Colonic mucosa (tissue), 4 donors: Measurements from ENCODE around the gene DDX18. TPM values are rescaled to one million over a fixed set of nuclear protein-coding genes. Genes with fewer than 3 reads are reported as not detected.
"Not testable (repeated sequence)": the region's sequence is repeated elsewhere in the genome, so short reads cannot be mapped to it uniquely, and the experiment has no call there.

Source experiments
- DNase-seq: peaks from one replicate; pipeline ENCODE4 v3.0.0-alpha.2; 2020
- H3K27ac ChIP-seq: fragments of 200-600 bp; one replicate; pipeline ENCODE4 v1.8.0; 2021
- H3K27me3 ChIP-seq: fragments of 200-600 bp; one replicate; pipeline ENCODE4 v1.8.0; 2021
- H3K36me3 ChIP-seq: fragments of 200-600 bp; one replicate; pipeline ENCODE4 v1.8.0; 2021
- H3K4me1 ChIP-seq: fragments of 200-600 bp; one replicate; pipeline ENCODE4 v1.8.0; 2021; ENCODE audit warnings: mild to moderate bottlenecking
- H3K4me3 ChIP-seq: fragments of 200-600 bp; one replicate; pipeline ENCODE4 v1.8.0; 2021
- H3K9ac ChIP-seq, 2 donors: one replicate each; pipeline ENCODE4 v1.7.0; 2013; ENCODE audit warnings: control low read depth in 2 of 2, low read depth in 2 of 2, low read length in 2 of 2
- H3K9me3 ChIP-seq: fragments of 200-600 bp; one replicate; pipeline ENCODE4 v1.8.0; 2021
- intact Hi-C: fragments of 100-400 bp; cut with DNase I; formaldehyde crosslinking; loops from one replicate; pipeline ENCODE4 v1.14.1; 2022
- total RNA-seq, 2 donors: library from RNA; stranded (reverse); fragmentation: NEBNext Ultra II Directional in 1 of 2; extraction: Animal tissue kit (Norgen Biotek cat#: 25700) in 1 of 2; gene quantifications; one replicate each; pipeline ENCODE4 v1.2.1, GENCODE V29; 2021
- TF ChIP-seq, protein P1 (sequence below): fragments of 200-600 bp; IDR thresholded peaks from one replicate; pipeline ENCODE4 v1.8.0; 2022; ENCODE audit warnings: antibody characterized with exemption, mild to moderate bottlenecking
- donor health status: healthy.
- donor health status: DM: no; HTN: no; CAD: no.
- donor health status: DM: no; HTN: no; CAD: no.

The DDX18 gene
- total RNA-seq, 2 donors from 2014 or later: 42.0 to 63.3 TPM

DNA sequence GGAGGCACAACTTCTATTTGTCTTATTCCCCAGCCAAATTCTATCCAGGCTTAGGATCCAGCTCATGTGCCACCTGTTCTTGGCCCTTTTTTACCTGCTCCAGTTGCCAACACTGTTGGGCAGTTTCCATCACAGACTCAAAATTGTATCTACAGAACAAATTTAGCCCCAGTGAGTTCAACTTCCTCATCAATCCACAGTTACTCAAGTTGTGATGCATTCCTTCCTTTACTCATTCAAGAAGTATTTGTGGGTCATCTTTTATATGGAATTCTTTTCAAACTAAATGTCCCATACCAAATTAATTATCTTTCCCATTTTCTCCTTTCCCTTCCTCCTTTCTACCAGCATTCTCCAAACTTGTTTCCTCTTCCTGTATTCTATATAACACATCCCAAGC lies 12.7 kb upstream of the DDX18 start:
- no peaks in the 10 kb centered on the region for H3K9me3 ChIP-seq
- no peaks in the 10 kb centered on the region for H3K4me1 ChIP-seq
- H3K9ac ChIP-seq: no peak overlapping the region
- no peak overlapping the region for H3K4me3 ChIP-seq
- H3K27ac ChIP-seq: no peak overlapping the region
- H3K36me3 ChIP-seq: no peaks in the 10 kb centered on the region
- no peaks in the 10 kb centered on the region for H3K27me3 ChIP-seq
- DNase-seq: no peak
- intact Hi-C loops: no loop called here
- TF ChIP-seq, protein P1, sequence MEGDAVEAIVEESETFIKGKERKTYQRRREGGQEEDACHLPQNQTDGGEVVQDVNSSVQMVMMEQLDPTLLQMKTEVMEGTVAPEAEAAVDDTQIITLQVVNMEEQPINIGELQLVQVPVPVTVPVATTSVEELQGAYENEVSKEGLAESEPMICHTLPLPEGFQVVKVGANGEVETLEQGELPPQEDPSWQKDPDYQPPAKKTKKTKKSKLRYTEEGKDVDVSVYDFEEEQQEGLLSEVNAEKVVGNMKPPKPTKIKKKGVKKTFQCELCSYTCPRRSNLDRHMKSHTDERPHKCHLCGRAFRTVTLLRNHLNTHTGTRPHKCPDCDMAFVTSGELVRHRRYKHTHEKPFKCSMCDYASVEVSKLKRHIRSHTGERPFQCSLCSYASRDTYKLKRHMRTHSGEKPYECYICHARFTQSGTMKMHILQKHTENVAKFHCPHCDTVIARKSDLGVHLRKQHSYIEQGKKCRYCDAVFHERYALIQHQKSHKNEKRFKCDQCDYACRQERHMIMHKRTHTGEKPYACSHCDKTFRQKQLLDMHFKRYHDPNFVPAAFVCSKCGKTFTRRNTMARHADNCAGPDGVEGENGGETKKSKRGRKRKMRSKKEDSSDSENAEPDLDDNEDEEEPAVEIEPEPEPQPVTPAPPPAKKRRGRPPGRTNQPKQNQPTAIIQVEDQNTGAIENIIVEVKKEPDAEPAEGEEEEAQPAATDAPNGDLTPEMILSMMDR: no peak

DNA sequence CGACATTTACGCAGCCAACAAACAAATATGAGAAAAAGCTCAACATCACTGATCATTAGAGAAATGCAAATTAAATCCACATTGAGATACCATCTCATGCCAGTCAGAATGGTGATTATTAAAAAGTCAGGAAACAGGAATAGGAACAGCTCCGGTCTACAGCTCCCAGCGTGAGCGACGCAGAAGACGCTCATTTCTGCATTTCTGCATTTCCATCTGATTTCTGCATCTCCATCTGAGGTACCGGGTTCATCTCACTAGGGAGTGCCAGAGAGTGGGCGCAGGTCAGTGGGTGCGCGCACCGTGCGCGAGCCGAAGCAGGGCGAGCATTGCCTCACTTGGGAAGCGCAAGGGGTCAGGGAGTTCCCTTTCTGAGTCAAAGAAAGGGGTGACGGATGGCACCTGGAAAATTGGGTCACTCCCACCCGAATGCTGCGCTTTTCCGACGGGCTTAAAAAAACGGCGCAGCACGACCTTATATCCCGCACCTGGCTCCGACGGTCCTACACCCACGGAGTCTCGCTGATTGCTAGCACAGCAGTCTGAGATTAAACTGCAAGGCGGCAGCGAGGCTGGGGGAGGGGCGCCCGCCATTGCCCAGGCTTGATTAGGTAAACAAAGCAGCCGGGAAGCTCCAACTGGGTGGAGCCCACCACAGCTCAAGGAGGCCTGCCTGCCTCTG lies 10.7 kb upstream of the DDX18 start:
- H3K27ac ChIP-seq, H3K9ac ChIP-seq, H3K4me3 ChIP-seq, H3K4me1 ChIP-seq, DNase-seq, H3K36me3 ChIP-seq, intact Hi-C loops, H3K27me3 ChIP-seq, H3K9me3 ChIP-seq: not testable (repeated sequence)

DNA sequence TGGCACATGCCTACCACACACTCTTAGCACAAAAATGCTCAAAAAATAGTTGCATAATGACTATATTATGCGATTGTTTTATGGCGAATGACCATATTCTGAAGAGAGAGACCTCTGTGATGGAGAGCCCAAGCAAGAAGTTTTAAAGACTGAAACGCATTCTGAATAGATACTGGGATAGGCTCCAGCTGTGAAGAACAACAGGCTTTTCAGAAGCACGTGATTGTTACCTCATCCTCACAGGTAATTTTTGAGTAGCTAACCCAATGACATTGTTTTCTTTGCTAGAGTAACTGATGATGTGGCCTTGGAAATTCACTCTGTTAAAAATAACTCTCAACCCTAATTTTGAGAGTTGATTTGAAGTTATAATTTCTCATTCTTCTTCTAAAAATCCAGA lies 2.0 kb upstream of the DDX18 start:
- Histone ChIP-seq H3K9me3 (no peaks in the 10 kb centered on the region), H3K4me3 (no peak overlapping the region), H3K4me1 (peaks cover 7% of the 10 kb centered on the region), H3K9ac (no peak overlapping the region), H3K27me3 (no peaks in the 10 kb centered on the region), H3K27ac (no peak overlapping the region), H3K36me3 (no peaks in the 10 kb centered on the region)
- intact Hi-C loops: loop anchor here (5.0 to 10.0 kb wide), 2 partner anchors 142 to 190 kb away; no protein-coding TSS in a partner anchor
- no peak for DNase-seq
- TF ChIP-seq, protein P1: no peak

DNA sequence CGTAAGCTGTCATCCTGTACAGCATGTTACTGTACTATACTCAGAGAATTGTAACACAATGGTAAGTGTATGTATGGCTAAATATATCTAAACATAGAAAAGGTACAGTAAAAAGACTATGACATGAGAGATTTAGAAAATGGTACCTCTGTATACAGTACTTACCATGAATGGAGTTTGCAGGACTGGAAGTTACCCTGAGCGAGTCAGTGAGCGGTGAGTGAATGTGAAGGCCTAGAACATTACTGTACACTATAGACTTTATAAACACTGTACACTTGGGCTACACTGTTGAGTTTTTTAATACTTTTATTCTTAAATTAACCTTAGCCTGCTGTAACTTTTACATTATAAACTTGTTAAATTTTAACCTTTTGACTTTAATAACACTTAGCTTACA lies 1.5 kb downstream of the DDX18 start:
- H3K4me3 ChIP-seq: no peak overlapping the region
- no peak overlapping the region for H3K9ac ChIP-seq
- no peaks in the 10 kb centered on the region for H3K27me3 ChIP-seq
- intact Hi-C loops: loop anchor here (10.0 kb wide), 1 partner anchor 139 kb away; no protein-coding TSS in a partner anchor
- no peaks in the 10 kb centered on the region for H3K36me3 ChIP-seq
- DNase-seq: no peak
- TF ChIP-seq, protein P1: no peak
- no peaks in the 10 kb centered on the region for H3K9me3 ChIP-seq
- no peak overlapping the region for H3K27ac ChIP-seq
- H3K4me1 ChIP-seq: peaks cover 7% of the 10 kb centered on the region

DNA sequence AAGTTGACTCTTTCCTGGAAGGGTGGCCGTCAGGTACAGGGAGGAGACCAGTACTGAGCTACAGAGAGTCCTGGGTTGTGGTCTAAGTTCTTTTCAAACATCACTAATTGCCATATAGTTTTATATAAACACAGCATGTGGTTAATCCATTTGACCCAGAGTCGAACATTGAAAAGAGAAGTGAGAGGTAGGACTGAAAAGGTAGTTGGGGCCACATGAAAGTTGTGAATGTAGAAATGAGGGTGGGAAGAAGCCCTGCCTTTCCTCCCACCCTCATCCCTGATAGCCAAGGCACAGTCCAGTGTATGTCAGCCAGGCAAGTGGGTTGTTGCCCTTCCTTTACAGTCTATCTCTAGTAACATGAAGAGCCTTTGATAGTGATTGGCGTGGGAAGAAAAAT lies 4.4 kb downstream of the DDX18 start:
- H3K9ac ChIP-seq: no peak overlapping the region
- H3K4me1 ChIP-seq: peaks cover 7% of the 10 kb centered on the region
- TF ChIP-seq, protein P1: no peak
- H3K36me3 ChIP-seq: peaks cover under 1% of the 10 kb centered on the region
- no peaks in the 10 kb centered on the region for H3K9me3 ChIP-seq
- DNase-seq: no peak
- H3K27me3 ChIP-seq: no peaks in the 10 kb centered on the region
- intact Hi-C loops: loop anchor here (10.0 kb wide), 1 partner anchor 136 kb away; no protein-coding TSS in a partner anchor
- H3K27ac ChIP-seq: no peak overlapping the region
- H3K4me3 ChIP-seq: no peak overlapping the region

DNA sequence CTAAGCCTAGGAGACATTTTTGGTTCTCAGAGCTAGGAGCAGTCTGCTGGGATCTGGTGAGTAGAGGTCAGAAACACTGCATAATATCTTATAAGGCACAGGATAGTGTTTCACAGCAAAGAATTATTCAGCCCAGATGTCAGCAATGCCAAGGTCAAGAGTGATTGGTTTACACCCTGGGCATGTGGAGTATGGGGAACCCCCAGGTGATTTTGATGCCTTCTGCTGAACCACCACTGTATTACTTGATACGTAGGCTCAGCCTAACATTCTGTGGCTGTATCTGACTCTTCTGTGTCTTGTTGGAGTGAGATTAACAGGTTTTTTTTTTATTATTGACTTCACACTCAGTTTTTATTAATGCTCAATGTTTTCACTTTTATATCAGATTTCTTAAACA lies 6.0 kb downstream of the DDX18 start:
- H3K36me3 ChIP-seq: peaks cover 12% of the 10 kb centered on the region
- no peak for DNase-seq
- H3K4me3 ChIP-seq: no peak overlapping the region
- H3K27ac ChIP-seq: no peak overlapping the region
- H3K9ac ChIP-seq: no peak overlapping the region
- peaks cover 5% of the 10 kb centered on the region for H3K4me1 ChIP-seq
- TF ChIP-seq, protein P1: no peak
- no peaks in the 10 kb centered on the region for H3K27me3 ChIP-seq
- intact Hi-C loops: no loop called here
- no peaks in the 10 kb centered on the region for H3K9me3 ChIP-seq
